NCI-H146 treated with DMSO at 0.1 percent for 48 hours (cell line): ENCODE results near the gene PTPN12.
"Not testable (repeated sequence)": the region's sequence is repeated elsewhere in the genome, so short reads cannot be mapped to it uniquely, and the experiment has no call there.

Experiments used
- DNase-seq: peaks from one replicate; lab custom pipeline; 2025; ENCODE audit not compliant: unreplicated experiment; lab: John Stamatoyannopoulos, UW

Gene PTPN12

GRCh38 chr7:77537136-77537777 lies at the start of gene PTPN12:
PTPN12 (plus strand) TSS chr7:77537295; CDS start chr7:77537547, 252 bp downstream.
- DNase-seq = peak; percentile 78

GRCh38 chr7:77488986-77489385 lies 48.1 kb upstream of the PTPN12 start:
- no peak for DNase-seq

- DNase-seq = no peak
Measured at GRCh38 chr7:77497079-77497478, 40.0 kb upstream of the PTPN12 start.

GRCh38 chr7:77498659-77499379 lies 38.3 kb upstream of the PTPN12 start:
- no peak for DNase-seq

- no peak for DNase-seq
Measured at GRCh38 chr7:77501192-77501515, 35.9 kb upstream of the PTPN12 start.

- no peak for DNase-seq
Measured at GRCh38 chr7:77504951-77505350, 32.1 kb upstream of the PTPN12 start.

GRCh38 chr7:77506899-77507298 lies 30.2 kb upstream of the PTPN12 start:
- DNase-seq = no peak

- DNase-seq = not testable (repeated sequence)
Measured at GRCh38 chr7:77513002-77513670, 24.0 kb upstream of the PTPN12 start.

- DNase-seq = no peak
Measured at GRCh38 chr7:77516085-77516484, 21.0 kb upstream of the PTPN12 start.

GRCh38 chr7:77520261-77520660 lies 16.8 kb upstream of the PTPN12 start:
- no peak for DNase-seq

- DNase-seq = not testable (repeated sequence)
Measured at GRCh38 chr7:77521537-77521936, 15.6 kb upstream of the PTPN12 start.

GRCh38 chr7:77524731-77525130 lies 12.4 kb upstream of the PTPN12 start:
- no peak for DNase-seq

- DNase-seq = no peak
Measured at GRCh38 chr7:77525231-77525630, 11.9 kb upstream of the PTPN12 start.

- no peak for DNase-seq
Measured at GRCh38 chr7:77528368-77528767, 8.7 kb upstream of the PTPN12 start.

- DNase-seq = no peak
Measured at GRCh38 chr7:77529279-77529678, 7.8 kb upstream of the PTPN12 start.

- DNase-seq = no peak
Measured at GRCh38 chr7:77531038-77531437, 6.1 kb upstream of the PTPN12 start.

- DNase-seq = no peak
Measured at GRCh38 chr7:77532247-77532646, 4.8 kb upstream of the PTPN12 start.

- DNase-seq = not testable (repeated sequence)
Measured at GRCh38 chr7:77532732-77533131, 4.4 kb upstream of the PTPN12 start.

GRCh38 chr7:77534046-77534445 lies 3.0 kb upstream of the PTPN12 start:
- not testable (repeated sequence) for DNase-seq

- no peak for DNase-seq
Measured at GRCh38 chr7:77536017-77536412, 1.1 kb upstream of the PTPN12 start.

- peak; percentile 88 for DNase-seq
Measured at GRCh38 chr7:77536413-77537135, 521 bp upstream of the PTPN12 start.
